B cell (primary cell): Measurements from ENCODE around the gene EIPR1. TPM values are rescaled to one million over a fixed set of nuclear protein-coding genes. Genes with fewer than 3 reads are reported as not detected.

Experiments used
- ATAC-seq: fragments of 200-7000 bp; cut with Tn5 transposase; one replicate; pipeline ENCODE4 v1.10.0; 2021; ENCODE audit warnings: low read depth, mild to moderate bottlenecking, moderate number of reproducible peaks, moderate library complexity
- CTCF ChIA-PET: fragments of 350-600 bp; sonication (Branson Sonifier 250); formaldehyde crosslinking; loops from one replicate; lab custom pipeline; 2021; ENCODE audit warnings: antibody characterized with exemption, inconsistent platforms; lab: Charles Lee
- POLR2A ChIA-PET: fragments of 350-600 bp; sonication (Branson Sonifier 250); formaldehyde crosslinking; loops from one replicate; lab custom pipeline; 2021; ENCODE audit warnings: antibody characterized with exemption; lab: Charles Lee
- DNase-seq: peaks from one replicate; pipeline ENCODE4 v3.0.0; 2013
- H2AFZ ChIP-seq: 2 replicates; pipeline ENCODE4 v1.6.1; 2012; ENCODE audit warnings: mild to moderate bottlenecking, low read depth, low read length; ENCODE audit not compliant: insufficient read depth, poor library complexity, severe bottlenecking
- H3K27ac ChIP-seq, 2 donors: 1 replicate in 1 of 2; 2 replicates in 1 of 2; pipeline ENCODE4 v1.5.1; 2012 to 2013; ENCODE audit warnings: low read length in 2 of 2, mild to moderate bottlenecking in 2 of 2, moderate library complexity in 1 of 2
- H3K27me3 ChIP-seq, 4 experiments: fragments of 200-600 bp in 1 of 4; sonication (generic) in 1 of 4; replicated peaks in 1 of 4; 1 replicate in 2 of 4; 2 replicates in 2 of 4; pipeline versions ENCODE4 v1.6.1 to v1.7.0; 2013 to 2016; ENCODE audit warnings: low read length in 3 of 4, mild to moderate bottlenecking in 2 of 4, mixed read lengths in 1 of 4, moderate library complexity in 1 of 4; ENCODE audit not compliant: insufficient read depth in 4 of 4, control insufficient read depth in 3 of 4; ENCODE audit errors: control extremely low read depth in 1 of 4
- H3K36me3 ChIP-seq, 2 experiments: replicated peaks in 1 of 2; 1 replicate in 1 of 2; 2 replicates in 1 of 2; pipeline versions ENCODE4 v1.6.1 to v1.7.1; 2013; ENCODE audit warnings: low read length in 1 of 2; ENCODE audit not compliant: insufficient read depth in 2 of 2, control insufficient read depth in 1 of 2; ENCODE audit errors: control extremely low read depth in 1 of 2, extremely low read depth in 1 of 2
- H3K4me1 ChIP-seq, 2 donors: fragments of 200-600 bp in 1 of 2; sonication (generic) in 1 of 2; 1 replicate in 1 of 2; 2 replicates in 1 of 2; pipeline versions ENCODE4 v1.5.1 to v1.6.1; 2013 to 2017; ENCODE audit warnings: low read length in 2 of 2; ENCODE audit not compliant: control insufficient read depth in 2 of 2, insufficient read depth in 2 of 2
- H3K4me2 ChIP-seq: replicated peaks from 2 replicates; pipeline ENCODE3; 2012; ENCODE audit warnings: mild to moderate bottlenecking, low read depth, low read length; ENCODE audit not compliant: poor library complexity, severe bottlenecking
- H3K4me3 ChIP-seq, 5 experiments: fragments of 200-600 bp in 1 of 5; sonication (generic) in 1 of 5; 1 replicate in 3 of 5; 2 replicates in 2 of 5; pipeline versions ENCODE4 v1.5.1 to v1.7.0; 2011 to 2016; ENCODE audit warnings: low read length in 4 of 5, mild to moderate bottlenecking in 4 of 5, low read depth in 2 of 5, control low read depth in 1 of 5, moderate library complexity in 1 of 5; ENCODE audit not compliant: insufficient read depth in 1 of 5; ENCODE audit errors: control extremely low read depth in 1 of 5, extremely low read depth in 1 of 5
- H3K79me2 ChIP-seq: fragments of 200-600 bp; sonication (generic); one replicate; pipeline ENCODE4 v1.6.0; 2016; ENCODE audit warnings: low read length; ENCODE audit not compliant: control insufficient read depth, insufficient read depth
- H3K9ac ChIP-seq: fragments of 200-600 bp; sonication (generic); 2 replicates; pipeline ENCODE4 v1.6.1; 2017; ENCODE audit warnings: mild to moderate bottlenecking, low read length, moderate library complexity
- H3K9me3 ChIP-seq, 3 donors: one replicate each; pipeline versions ENCODE4 v1.6.1 to v1.7.1; 2013; ENCODE audit warnings: low read length in 2 of 3; ENCODE audit not compliant: control insufficient read depth in 2 of 3, insufficient read depth in 1 of 3; ENCODE audit errors: control extremely low read depth in 1 of 3
- H4K20me1 ChIP-seq: 2 replicates; pipeline ENCODE4 v1.6.0; 2012; ENCODE audit warnings: mild to moderate bottlenecking, low read length; ENCODE audit not compliant: insufficient read depth, control insufficient read depth, poor library complexity, severe bottlenecking
- H3K27ac Mint-ChIP-seq: one replicate; pipeline ENCODE4 v1.8.0; 2021; ENCODE audit warnings: mixed read lengths
- H3K27me3 Mint-ChIP-seq: one replicate; pipeline ENCODE4 v1.8.0; 2021; ENCODE audit warnings: mixed read lengths
- H3K4me1 Mint-ChIP-seq: one replicate; pipeline ENCODE4 v1.8.0; 2021; ENCODE audit warnings: mixed read lengths
- H3K4me3 Mint-ChIP-seq: one replicate; pipeline ENCODE4 v1.8.0; 2021; ENCODE audit warnings: mixed read lengths
- H3K9me3 Mint-ChIP-seq: one replicate; pipeline ENCODE4 v1.8.0; 2022; ENCODE audit warnings: mixed read lengths; ENCODE audit not compliant: insufficient read depth
- EZH2 ChIP-seq: IDR thresholded peaks from 2 replicates; pipeline ENCODE4 v1.6.1; 2012; ENCODE audit warnings: borderline replicate concordance, low read depth, mild to moderate bottlenecking, moderate library complexity, low read length; ENCODE audit not compliant: insufficient read depth, poor library complexity, severe bottlenecking
- WGBS: methylation state at CpG from one replicate; pipeline ENCODE4 v1.1.5; 2013; ENCODE audit warnings: missing lambda C conversion rate; ENCODE audit not compliant: insufficient coverage; 5-methylcytosine and 5-hydroxymethylcytosine counted together
- intact Hi-C: fragments of 100-400 bp; cut with micrococcal nuclease; formaldehyde crosslinking; loops from one replicate; pipeline ENCODE4 v1.10.0; 2022
- polyA plus RNA-seq: library from polyadenylated mRNA; depleted of rRNA; stranded (reverse); fragments of >200 nt; gene quantifications from 2 replicates; pipeline ENCODE4 v1.2.3, GENCODE V29; 2012
- total RNA-seq, 2 donors: library from RNA; stranded (reverse); fragments of 120-200 nt in 1 of 2; gene quantifications; 1 replicate in 1 of 2; 2 replicates in 1 of 2; pipeline versions ENCODE4 v1.2.3 to v1.2.4, GENCODE V29; 2013 to 2022
- TF ChIP-seq, protein P1 (sequence below): fragments of 200-600 bp; IDR thresholded peaks from one replicate; pipeline ENCODE4 v1.8.0; 2022; ENCODE audit warnings: antibody characterized with exemption, mild to moderate bottlenecking

Gene EIPR1
- total and polyA plus RNA-seq, 2 donors (not counting 1 experiment from before 2014, with no cell fraction given), result 31.8 to 37.0 TPM

DNA sequence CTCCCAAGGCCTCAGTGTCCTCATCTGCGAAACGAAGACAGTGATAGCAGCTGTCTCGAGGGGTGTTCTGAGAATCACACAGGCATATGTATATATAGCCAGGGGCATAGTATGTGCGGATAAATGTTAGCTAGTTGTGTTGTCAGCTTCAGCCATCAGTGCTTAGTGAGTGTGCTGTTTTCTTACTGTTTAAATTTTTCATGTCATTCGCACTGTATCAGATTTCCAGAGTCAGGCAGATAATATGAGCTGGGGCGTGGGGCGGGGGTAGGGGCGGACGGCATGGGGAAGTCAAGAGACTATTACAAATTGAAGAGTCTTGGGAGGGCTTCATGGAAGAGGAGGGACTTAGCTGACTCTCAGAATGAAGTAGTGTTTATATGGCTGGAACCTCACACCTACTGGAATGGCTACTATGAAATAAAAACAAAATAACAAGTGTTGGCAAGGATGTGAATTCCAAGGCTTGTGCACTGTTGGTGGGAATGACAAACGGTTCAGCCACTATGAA is 8.9 kb upstream of the EIPR1 start:
- Histone ChIP-seq H2AFZ (no peak overlapping the region), H3K4me3 (no peak overlapping the region), H3K79me2 (peaks cover 65% of the 10 kb centered on the region), H3K4me1 (no peaks in the 10 kb centered on the region), H3K27me3 (no peaks in the 10 kb centered on the region), H3K9ac (no peak overlapping the region), H3K27ac (no peak overlapping the region), H4K20me1 (peaks cover 29% of the 10 kb centered on the region), H3K4me2 (no peak overlapping the region), H3K36me3 (peaks cover 5 to 30% of the 10 kb centered on the region in 2 experiments), H3K9me3 (no peaks in the 10 kb centered on the region)
- no peak for ATAC-seq
- CTCF ChIA-PET, result interaction anchor here (0.8 kb wide), 1 partner anchor 76 kb away, joined by 3 read pairs; no protein-coding TSS in a partner anchor
- no peak for DNase-seq
- Mint-ChIP-seq H3K4me1 (peaks cover 7% of the 10 kb centered on the region), H3K4me3 (no peak overlapping the region), H3K9me3 (no peaks in the 10 kb centered on the region), H3K27me3 (no peaks in the 10 kb centered on the region), H3K27ac (no peak overlapping the region)
- TF ChIP-seq, protein P1, sequence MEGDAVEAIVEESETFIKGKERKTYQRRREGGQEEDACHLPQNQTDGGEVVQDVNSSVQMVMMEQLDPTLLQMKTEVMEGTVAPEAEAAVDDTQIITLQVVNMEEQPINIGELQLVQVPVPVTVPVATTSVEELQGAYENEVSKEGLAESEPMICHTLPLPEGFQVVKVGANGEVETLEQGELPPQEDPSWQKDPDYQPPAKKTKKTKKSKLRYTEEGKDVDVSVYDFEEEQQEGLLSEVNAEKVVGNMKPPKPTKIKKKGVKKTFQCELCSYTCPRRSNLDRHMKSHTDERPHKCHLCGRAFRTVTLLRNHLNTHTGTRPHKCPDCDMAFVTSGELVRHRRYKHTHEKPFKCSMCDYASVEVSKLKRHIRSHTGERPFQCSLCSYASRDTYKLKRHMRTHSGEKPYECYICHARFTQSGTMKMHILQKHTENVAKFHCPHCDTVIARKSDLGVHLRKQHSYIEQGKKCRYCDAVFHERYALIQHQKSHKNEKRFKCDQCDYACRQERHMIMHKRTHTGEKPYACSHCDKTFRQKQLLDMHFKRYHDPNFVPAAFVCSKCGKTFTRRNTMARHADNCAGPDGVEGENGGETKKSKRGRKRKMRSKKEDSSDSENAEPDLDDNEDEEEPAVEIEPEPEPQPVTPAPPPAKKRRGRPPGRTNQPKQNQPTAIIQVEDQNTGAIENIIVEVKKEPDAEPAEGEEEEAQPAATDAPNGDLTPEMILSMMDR, result no peak
- TF ChIP-seq EZH2, result no peak
- intact Hi-C loops, result no loop called here
- POLR2A ChIA-PET, result no interaction called here
- 100% methylated on average over 2 of the region's 10 CpGs for WGBS
